Thyroid gland (tissue), 4 donors: Measurements from ENCODE around the gene PPDPF. TPM values are rescaled to one million over a fixed set of nuclear protein-coding genes. Genes with fewer than 3 reads are reported as not detected.

Source experiments
- DNase-seq, 2 donors: peaks; one replicate each; pipeline ENCODE4 v3.0.0-alpha.2; 2019
- H3K27ac ChIP-seq, 3 donors: fragments of 200-600 bp; sonication (generic); 1 replicate in 2 of 3; 2 replicates in 1 of 3; pipeline ENCODE4 v1.5.1; 2016 to 2019; ENCODE audit warnings: mild to moderate bottlenecking in 1 of 3, moderate library complexity in 1 of 3
- H3K27me3 ChIP-seq: fragments of 200-600 bp; sonication (generic); one replicate; pipeline ENCODE4 v1.5.1; 2019
- H3K36me3 ChIP-seq, 2 donors: fragments of 200-600 bp; sonication (generic); one replicate each; pipeline ENCODE4 v1.5.1; 2016 to 2019
- H3K4me1 ChIP-seq, 2 donors: fragments of 200-600 bp; sonication (generic); one replicate each; pipeline ENCODE4 v1.5.1; 2017 to 2019
- H3K4me3 ChIP-seq, 3 donors: fragments of 200-600 bp; sonication (generic); replicated peaks in 1 of 3; 1 replicate in 2 of 3; 2 replicates in 1 of 3; pipeline ENCODE4 v1.5.1; 2016; ENCODE audit warnings: mild to moderate bottlenecking in 1 of 3
- H3K9me3 ChIP-seq: fragments of 200-600 bp; sonication (generic); one replicate; pipeline ENCODE4 v1.5.1; 2017
- CTCF ChIP-seq, 6 experiments: fragments of 200-600 bp in 3 of 6; fragments of 450-650 bp in 3 of 6; sonication (generic) in 3 of 6; IDR thresholded peaks; one replicate each; pipeline ENCODE4 v1.5.1; 2016 to 2019; ENCODE audit warnings: antibody characterized with exemption in 6 of 6, mild to moderate bottlenecking in 2 of 6, inconsistent platforms in 1 of 6, moderate library complexity in 1 of 6
- POLR2A ChIP-seq, 2 donors: fragments of 450-650 bp; IDR thresholded peaks; one replicate each; pipeline ENCODE4 v1.6.1; 2017; ENCODE audit warnings: antibody characterized with exemption in 2 of 2, mild to moderate bottlenecking in 2 of 2, moderate library complexity in 1 of 2
- WGBS, 2 donors: methylation state at CpG; one replicate each; pipeline ENCODE4 v1.1.5; 2017; 5-methylcytosine and 5-hydroxymethylcytosine counted together
- intact Hi-C: fragments of 100-400 bp; cut with DNase I; formaldehyde crosslinking; loops from one replicate; pipeline ENCODE4 v1.15.1; 2023
- total RNA-seq, 4 donors: library from RNA; depleted of rRNA; stranded (reverse); fragments of >200 nt; gene quantifications; one replicate each; pipeline ENCODE4 v1.2.3, GENCODE V29; 2016

Gene PPDPF
- total RNA-seq, 4 donors from 2014 or later: 82.0 to 226 (median 146) TPM

- Histone ChIP-seq H3K4me3 (no peak overlapping the region), H3K36me3 (no peaks in the 10 kb centered on the region), H3K27me3 (no peaks in the 10 kb centered on the region), H3K9me3 (no peaks in the 10 kb centered on the region), H3K27ac (no peak overlapping the region), H3K4me1 (no peaks in the 10 kb centered on the region)
- 80 to 81% methylated on average over 3 to 26 of the region's 39 CpGs for WGBS, 2 donors
- DNase-seq: no peak
- TF ChIP-seq POLR2A (IDR thresholded peaks at IDR 0.05): no peak
- no peak for TF ChIP-seq CTCF (IDR thresholded peaks at IDR 0.05)
- intact Hi-C loops: loop anchor here (10.0 kb wide), 2 partner anchors 255 to 535 kb away; partner anchors contain the start of gene TCEA2
Observed at GRCh38 chr20:63529861-63530787, 9.6 kb downstream of the PPDPF start.

- H3K36me3 ChIP-seq: no peaks in the 10 kb centered on the region
- intact Hi-C loops: loop anchor here (10.0 kb wide), 2 partner anchors 254 to 534 kb away; partner anchors contain the start of gene TCEA2
- no peaks in the 10 kb centered on the region for H3K9me3 ChIP-seq
- no peak for TF ChIP-seq POLR2A (IDR thresholded peaks at IDR 0.05)
- TF ChIP-seq CTCF (IDR thresholded peaks at IDR 0.05): no peak
- no peak for DNase-seq
- no peaks in the 10 kb centered on the region for H3K27me3 ChIP-seq
- 84 to 85% methylated on average over 6 to 11 of the region's 14 CpGs for WGBS, 2 donors
- H3K4me3 ChIP-seq: no peak overlapping the region
- no peaks in the 10 kb centered on the region for H3K4me1 ChIP-seq
- H3K27ac ChIP-seq: no peak overlapping the region
Observed at GRCh38 chr20:63530788-63531160, 10.2 kb downstream of the PPDPF start.

GRCh38 chr20:63531686-63532448 lies 11.3 kb downstream of the PPDPF start:
- no peaks in the 10 kb centered on the region for H3K9me3 ChIP-seq
- no peak overlapping the region for H3K27ac ChIP-seq
- no peak for DNase-seq
- no peaks in the 10 kb centered on the region for H3K27me3 ChIP-seq
- 85% methylated on average over 27 of the region's 27 CpGs for WGBS, 2 donors
- no peaks in the 10 kb centered on the region for H3K4me1 ChIP-seq
- no peak overlapping the region for H3K4me3 ChIP-seq
- H3K36me3 ChIP-seq: no peaks in the 10 kb centered on the region
- no peak for TF ChIP-seq POLR2A (IDR thresholded peaks at IDR 0.05)
- no peak for TF ChIP-seq CTCF (IDR thresholded peaks at IDR 0.05)
- intact Hi-C loops: loop anchor here (10.0 kb wide), 2 partner anchors 253 to 533 kb away; partner anchors contain the start of gene TCEA2

GRCh38 chr20:63532449-63532971 lies 11.9 kb downstream of the PPDPF start:
- Histone ChIP-seq H3K27me3 (no peaks in the 10 kb centered on the region), H3K4me3 (no peak overlapping the region), H3K9me3 (no peaks in the 10 kb centered on the region), H3K4me1 (peaks cover 0 to 4% of the 10 kb centered on the region in 2 donors), H3K27ac (no peak overlapping the region), H3K36me3 (no peaks in the 10 kb centered on the region)
- intact Hi-C loops: loop anchor here (10.0 kb wide), 2 partner anchors 252 to 532 kb away; partner anchors contain the start of gene TCEA2
- TF ChIP-seq POLR2A (IDR thresholded peaks at IDR 0.05) (no peak), CTCF (IDR thresholded peaks at IDR 0.05) (no peak)
- no peak for DNase-seq
- 73 to 83% methylated on average over 8 to 20 of the region's 24 CpGs for WGBS, 2 donors
